DLD1 (cell line): ENCODE measurements around the gene BICC1.

ENCODE experiments used
- in situ Hi-C: cut with HindIII; loops from 2 replicates; pipeline ENCODE4 v1.10.0; 2017; ENCODE audit warnings: low sequenced_read_pairs

BICC1 gene

DNA sequence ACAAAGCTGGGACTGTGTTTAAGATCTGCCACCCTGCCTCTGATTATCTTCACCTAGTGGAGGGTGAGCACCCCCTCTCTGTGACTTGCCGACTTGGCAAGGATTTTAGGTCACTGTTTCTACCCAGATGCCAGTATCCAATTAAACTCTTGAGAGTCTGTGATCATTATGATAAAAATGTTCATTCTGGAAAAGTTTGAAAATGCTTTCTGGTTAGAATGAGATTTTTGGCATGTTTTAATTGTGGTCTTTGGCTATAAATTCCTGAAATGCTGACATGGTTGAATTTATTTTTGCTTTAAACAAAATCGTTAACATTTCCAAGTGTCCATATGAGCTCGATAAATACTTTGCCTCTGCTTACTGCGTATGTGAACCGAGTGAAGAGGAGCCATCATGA lies 221.4 kb downstream of the BICC1 start:
- in situ Hi-C loops, result no loop called here

DNA sequence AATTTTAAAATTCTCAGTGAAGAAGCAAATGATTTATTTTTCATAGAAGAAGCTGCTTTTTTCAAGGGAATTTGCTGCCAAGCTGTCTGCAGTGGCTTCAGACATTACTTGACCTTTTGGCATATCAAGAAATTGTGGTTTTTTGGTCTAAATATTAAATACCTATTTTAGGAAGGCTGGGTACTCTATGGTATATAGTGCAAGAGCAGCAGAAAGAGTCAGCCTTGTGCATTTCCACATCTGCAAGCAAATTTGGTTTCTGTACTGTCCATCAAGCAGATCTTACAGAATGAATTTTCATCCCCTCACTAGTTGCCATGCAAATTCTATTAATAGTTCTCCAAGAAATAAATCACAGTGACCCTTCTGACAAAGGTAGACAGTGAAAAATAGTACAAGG lies 222.0 kb downstream of the BICC1 start:
- in situ Hi-C loops, result no loop called here

GRCh38 chr10:58735087-58735486 lies 222.4 kb downstream of the BICC1 start:
- in situ Hi-C loops, result no loop called here

DNA sequence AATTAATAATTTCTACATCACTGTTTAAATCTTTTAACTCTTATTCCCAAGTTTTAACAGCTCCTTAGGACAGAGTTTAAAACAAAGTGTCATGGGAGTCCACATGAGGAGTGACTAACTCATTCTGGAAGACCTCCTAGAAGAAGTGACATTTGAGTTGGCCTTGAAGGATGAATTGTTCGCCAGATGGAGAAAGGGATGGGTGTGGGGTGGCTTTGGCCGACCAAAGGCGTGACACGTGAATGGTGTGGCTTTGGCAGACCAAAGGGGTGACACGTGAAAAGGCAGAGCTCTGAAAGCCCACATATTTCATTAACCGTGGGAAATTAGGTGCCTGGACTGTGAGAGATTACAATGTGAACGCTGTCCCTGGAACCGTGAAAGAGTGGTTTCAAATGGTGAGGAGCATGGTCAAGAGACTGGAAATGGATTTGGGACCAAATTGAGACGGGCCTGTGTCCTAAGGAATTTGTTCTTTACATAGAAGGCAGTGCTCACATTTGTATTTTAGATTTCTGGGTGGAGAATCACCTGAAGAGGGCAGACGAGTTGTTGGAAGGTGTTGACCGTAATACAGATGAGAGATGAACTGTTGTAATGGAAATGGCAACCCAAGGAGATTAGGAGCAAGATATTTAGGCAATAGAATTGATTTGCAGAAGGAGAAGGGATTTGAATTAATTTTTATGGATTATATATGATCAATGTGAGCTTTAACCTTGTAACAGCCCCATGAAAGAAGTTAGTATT lies 228.1 kb downstream of the BICC1 start:
- in situ Hi-C loops, result no loop called here

DNA sequence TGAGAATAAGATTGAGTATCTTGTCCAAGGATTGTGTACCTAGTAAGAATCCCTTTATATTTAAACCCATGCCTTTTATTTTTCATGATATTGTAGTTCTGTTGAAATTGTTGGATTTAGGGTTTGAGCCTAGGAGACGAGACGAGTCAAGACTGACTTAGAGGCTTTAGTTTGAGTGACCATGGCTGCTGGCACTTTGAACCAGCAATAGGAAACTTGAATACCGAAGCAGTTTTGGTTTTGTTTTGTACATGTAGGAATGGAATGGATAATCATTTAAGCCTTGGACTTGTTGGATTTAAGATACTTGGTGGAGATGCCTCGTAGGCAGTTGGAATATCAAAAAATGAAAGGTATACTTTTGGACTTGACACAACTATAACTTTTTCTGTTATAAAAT lies 229.0 kb downstream of the BICC1 start:
- in situ Hi-C loops, result no loop called here

DNA sequence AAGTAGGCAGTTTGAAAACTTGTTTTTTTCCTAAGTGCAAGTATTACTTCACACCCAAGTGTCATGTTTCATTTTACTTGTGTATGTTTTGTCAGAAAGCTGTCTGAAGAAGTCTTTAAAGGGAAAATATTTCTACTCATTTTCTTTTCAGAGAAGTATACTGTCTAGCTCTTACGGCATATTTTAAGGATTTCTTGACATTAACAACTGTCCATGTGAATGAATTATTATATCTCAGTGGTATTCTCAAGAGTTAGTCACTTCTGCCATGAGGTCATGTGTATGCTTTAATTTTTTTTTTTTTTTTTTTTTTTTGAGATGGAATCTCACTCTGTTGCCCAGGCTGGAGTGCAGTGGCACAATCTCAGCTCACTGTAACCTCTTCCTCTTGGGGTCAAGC lies 229.5 kb downstream of the BICC1 start:
- in situ Hi-C loops, result no loop called here

- in situ Hi-C loops, result no loop called here
These were observed 230.9 kb downstream of the BICC1 start for GRCh38 chr10:58743466-58744115.

- in situ Hi-C loops, result no loop called here
These were observed 234.0 kb downstream of the BICC1 start for GRCh38 chr10:58746474-58747185.

DNA sequence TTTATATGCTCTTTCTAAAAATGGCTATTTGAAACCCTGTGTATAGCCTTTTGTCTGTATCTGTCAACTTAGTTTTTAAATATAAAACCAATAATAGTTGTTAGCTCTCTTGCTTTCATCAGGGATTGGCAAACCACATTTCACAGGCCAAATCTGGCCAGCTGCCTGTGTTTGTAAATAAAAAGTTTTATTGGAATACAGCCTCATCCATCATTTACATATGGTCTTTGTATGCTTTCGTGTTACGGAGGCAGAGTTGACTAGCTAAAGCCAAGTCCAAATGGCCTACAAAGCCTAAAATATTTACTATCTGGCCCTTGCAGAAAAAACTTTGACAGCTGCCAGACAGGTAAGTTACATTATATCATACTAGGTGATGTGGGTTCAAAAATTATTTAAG lies 235.0 kb downstream of the BICC1 start:
- in situ Hi-C loops, result no loop called here

- in situ Hi-C loops, result no loop called here
These were observed 240.0 kb downstream of the BICC1 start for GRCh38 chr10:58752665-58753064.

DNA sequence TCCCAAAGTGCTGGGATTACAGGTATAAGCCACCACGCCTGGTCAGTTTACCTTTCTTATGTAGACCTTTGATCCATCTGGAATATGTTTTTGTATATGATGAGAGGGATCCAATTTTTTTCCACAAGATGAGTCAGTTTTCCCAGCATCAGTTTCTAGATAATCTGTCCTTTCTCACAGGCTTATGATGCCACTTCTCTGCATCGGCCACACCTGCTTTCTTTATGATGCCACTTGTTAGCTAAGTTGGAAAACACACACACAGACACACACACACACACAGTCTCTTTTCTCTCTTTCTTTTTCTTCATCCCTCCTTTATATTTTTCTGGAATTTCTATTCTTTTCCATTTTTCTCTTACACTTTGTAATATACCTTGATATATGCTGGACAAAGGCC lies 240.8 kb downstream of the BICC1 start:
- in situ Hi-C loops, result no loop called here

DNA sequence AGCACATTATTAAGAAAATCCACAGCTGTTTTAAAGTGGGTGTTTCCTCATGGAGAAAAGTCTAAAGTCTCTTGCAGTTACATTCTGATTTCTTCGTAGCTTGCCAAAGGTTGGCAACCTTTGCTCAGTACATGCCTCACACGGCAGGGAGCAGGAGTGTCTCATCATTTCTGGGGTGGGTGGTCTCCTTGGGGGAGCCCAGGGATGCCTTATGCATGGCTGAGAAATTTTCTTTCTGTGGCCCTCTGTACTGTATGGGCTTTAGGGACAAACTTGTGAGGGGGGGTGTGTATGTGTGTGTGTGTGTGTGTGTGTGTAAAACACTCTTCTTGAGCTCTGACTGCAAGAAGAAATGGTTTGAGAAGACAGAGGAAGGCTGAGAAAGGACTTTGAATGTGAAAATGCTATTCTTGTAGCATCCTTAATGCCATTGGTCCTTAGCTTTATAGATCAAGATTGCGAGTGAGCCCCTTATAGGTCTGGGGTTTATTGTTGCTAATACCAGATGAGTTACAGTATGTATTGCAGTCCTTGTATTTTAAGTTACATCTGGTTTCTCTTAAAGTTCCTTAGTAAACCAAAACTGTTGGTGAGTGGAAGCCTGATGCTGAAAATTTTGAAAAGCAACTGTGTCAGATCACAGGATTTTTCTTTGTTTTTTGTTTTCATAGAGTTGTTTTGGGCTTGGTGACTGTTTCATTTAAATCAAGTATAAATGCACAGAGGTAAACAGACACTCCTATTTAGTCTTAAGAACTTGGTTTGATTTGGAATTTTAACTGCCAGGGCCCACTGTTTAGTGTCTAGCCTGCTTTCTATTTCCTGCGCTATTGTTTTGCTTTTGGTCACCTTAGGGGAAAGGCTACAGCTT lies 242.0 kb downstream of the BICC1 start:
- in situ Hi-C loops, result no loop called here

DNA sequence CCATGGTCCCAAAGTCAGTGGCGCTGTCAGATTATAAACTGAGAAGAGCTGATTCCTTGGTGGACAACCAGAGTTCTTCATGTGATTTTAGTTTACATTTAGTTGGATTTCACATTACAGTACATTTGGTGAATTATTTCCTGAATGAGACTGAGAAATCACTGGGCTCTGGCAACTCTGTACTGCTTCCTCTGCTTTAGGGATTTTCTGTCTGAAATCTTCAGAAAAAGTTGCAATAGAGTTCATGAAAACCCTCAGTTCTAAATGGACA lies 242.6 kb downstream of the BICC1 start:
- in situ Hi-C loops, result no loop called here

DNA sequence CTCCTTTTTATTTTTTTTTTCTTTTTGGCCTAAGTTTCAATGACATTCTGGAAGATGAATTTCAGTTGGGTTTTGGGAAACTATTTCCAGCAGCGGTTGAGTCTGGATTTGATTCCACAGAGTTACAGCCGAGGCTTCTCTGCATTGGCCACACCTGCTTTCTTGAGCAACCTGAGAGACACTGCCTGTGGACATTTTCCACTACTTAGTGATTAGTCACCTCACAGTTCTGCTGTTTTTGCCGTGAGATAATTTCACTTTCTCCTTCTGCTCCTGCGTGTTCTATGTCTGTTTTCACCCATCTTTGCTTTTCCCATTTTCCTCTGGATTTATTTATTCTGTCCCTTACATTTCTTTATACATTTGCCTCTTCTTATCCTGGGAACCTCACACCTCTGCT lies 243.0 kb downstream of the BICC1 start:
- in situ Hi-C loops, result no loop called here

- in situ Hi-C loops, result no loop called here
These were observed 243.6 kb downstream of the BICC1 start for GRCh38 chr10:58756130-58756719.

GRCh38 chr10:58757352-58758065 lies 244.8 kb downstream of the BICC1 start:
- in situ Hi-C loops, result no loop called here

- in situ Hi-C loops, result no loop called here
These were observed 245.6 kb downstream of the BICC1 start for GRCh38 chr10:58758321-58758720.

GRCh38 chr10:58764087-58764747 lies 251.5 kb downstream of the BICC1 start:
- in situ Hi-C loops, result no loop called here

- in situ Hi-C loops, result no loop called here
These were observed 253.2 kb downstream of the BICC1 start for GRCh38 chr10:58765910-58766309.

DNA sequence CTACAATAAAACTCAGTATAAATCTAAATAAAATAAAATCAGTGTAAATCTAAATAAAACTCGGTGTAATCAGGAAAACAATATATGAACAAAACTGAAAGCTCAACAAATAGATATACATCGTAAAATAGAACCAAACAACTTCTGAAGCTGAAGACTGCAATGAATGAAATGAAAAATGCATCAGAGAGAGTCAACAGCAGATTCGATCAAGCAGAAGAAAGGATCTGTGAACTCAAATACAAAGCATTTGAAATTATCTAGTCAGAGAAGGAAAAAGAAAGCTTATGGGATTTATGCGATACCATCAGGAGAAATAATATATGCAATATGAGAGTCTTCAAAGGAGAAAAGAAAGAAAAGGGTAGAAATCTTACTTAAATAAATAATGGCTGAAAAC lies 255.0 kb downstream of the BICC1 start:
- in situ Hi-C loops, result no loop called here
